Activated CD4-positive, alpha-beta T cell treated with anti-CD3 and anti-CD28 coated beads, Interleukin-2, amount 50 U/mL, for 4 hours (primary cell): ENCODE measurements around the gene GPX7.

Source experiments
- DNase-seq, 2 experiments: peaks; one replicate each; pipeline ENCODE4 v3.0.0-alpha.2; 2020

The GPX7 gene

DNA sequence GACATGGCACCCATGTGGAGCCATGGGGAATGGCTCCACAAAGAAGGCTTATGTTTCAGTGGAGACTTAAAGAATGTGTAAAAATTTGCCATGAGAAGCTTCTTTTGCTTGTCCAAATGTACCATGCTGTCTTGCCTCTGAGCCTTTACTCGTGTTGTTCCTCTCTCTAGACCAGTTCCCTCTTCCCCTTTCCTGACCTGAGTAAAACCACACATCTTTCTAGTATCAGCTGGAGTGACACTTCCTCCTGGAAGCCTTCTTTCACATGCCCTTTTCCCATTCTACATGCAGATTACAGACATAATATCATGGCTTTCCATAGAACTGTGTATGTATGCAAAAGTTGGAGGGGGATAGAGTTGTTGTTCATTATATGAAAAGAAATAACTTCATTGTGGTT lies 13.6 kb upstream of the GPX7 start:
- DNase-seq, result no peak

GRCh38 chr1:52590266-52590665 lies 11.9 kb upstream of the GPX7 start:
- DNase-seq, result no peak

GRCh38 chr1:52592637-52593323 lies 9.4 kb upstream of the GPX7 start:
- no peak for DNase-seq

DNA sequence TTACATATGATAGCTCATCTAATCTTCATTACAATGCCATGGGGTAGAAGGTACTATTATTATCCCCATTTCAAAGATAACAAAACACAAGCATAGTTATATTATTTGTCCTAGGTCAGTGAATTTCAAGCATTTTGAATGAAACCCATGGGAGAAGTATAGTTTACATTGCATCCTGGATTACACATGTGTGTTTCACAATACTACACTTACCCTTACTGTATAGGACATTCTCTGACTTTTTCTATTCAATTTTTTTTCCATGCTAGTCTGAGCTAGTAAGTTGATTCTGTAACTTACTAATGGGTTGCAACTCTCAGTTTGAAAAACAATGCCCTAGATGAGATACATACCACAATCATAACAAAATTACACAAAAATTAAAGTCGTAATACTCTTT lies 8.7 kb upstream of the GPX7 start:
- no peak for DNase-seq

DNA sequence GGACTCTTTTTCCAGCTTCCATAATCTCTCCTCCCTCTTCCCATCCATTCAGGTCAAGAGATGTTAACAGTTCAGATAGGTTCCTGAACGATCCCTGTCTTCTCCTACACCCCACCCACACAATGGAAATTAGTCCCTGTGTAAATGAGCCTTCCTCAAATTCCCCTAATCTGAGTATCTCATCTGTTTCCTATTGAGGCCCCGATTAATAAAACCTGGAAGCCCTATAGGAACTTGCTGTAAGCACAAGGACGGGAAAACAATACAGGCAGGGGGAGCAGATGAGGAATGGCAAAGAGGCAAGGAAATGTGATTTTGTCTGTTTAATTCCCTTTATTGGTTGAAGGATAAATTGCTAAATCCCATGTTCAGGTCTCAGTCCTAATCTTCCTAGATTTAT lies 7.1 kb upstream of the GPX7 start:
- no peak for DNase-seq

- no peak for DNase-seq
Measured at GRCh38 chr1:52597912-52598311, 4.3 kb upstream of the GPX7 start.

DNA sequence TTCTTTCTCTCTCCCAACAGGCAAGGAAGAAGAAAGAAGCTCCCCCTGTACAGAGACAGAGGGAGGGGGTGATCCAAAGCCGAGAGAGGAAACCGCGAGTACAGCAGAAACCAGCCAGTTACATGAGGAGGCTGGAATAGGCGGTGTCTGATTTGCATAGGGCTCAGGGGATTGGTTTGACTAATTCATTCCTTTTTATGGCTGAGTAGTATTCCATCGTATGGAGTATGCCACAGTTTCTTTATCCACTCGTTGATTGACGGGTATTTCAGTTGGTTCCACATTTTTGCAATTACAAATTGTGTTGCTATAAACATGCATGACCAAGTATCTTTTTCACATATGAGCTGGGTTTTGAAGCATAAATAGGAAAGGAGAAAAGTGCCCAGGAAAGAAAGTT lies 3.4 kb upstream of the GPX7 start:
- DNase-seq, result no peak

GRCh38 chr1:52599236-52599635 lies 2.9 kb upstream of the GPX7 start:
- DNase-seq, result no peak

- no peak for DNase-seq
Measured at GRCh38 chr1:52600533-52601179, 1.5 kb upstream of the GPX7 start.

- DNase-seq, result no peak
Measured at GRCh38 chr1:52601519-52601918, 652 bp upstream of the GPX7 start.

DNA sequence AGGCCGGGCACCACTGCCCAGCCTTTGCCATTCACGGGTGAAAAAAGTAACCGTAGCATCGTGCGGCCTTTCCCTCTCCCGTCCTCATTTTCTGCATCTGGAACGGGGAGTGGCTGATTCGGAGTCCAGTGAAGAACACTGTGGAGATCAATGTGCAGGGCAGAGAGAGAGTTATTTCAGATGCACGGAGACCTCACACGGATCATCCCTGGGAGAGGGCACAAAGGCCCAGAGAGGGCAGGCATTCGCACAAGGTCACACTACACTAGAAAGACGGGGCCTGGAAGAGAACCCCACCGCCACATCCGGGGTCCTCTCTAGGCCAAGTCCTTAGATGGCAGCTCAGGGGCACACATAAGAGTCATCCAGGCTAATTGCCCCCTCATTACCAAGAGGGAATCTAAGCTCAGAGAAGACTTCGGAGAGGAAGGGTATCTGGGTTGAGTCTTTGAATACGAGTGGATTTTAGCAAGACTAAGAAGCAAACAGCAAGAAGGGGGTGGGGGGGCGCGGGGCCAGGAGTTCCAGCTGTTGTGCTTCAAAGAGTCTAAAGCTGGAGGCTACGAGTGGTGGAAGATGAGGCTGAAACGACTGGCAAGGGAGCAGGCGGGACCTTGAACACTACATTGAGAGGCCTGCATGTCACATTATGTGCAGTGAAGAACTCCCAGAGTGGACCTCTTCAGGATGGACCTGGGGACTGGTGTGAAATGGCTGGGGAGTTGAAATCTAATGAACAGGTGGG lies 857 bp downstream of the GPX7 start:
- no peak for DNase-seq

GRCh38 chr1:52603630-52604029 lies 1.5 kb downstream of the GPX7 start:
- no peak for DNase-seq

DNA sequence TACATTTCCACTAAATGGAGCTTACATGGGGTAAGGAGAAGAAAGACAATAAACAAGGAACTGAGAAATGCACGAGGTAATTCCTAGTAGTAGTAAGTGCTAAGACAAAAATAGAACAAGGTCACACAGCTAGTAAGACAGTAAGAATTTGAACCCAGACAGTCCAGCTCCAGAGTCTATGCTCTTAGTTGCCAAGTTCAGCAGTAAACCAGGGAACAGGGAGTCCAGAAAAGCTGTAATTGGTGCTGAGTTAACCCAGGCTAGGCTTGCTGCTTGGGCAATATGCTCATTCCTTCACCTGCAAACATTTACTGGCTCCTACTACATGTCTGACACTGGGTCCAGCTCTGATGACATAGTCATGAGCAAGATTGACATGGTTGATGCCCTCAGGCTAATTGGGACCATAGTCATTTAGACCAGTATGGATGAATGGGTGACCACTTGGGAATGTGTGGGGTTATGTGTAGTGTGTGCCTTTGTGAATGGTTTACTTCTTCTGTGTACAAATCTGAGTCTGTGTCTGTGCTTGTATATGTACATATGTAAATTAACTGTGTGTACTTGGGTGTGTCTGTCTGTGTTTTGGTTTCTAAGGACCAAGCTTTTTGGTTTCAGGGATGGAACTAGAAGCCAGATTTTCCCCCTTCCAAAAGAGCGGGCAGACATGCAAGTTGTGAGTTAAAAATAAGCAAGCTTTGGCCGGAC lies 2.0 kb downstream of the GPX7 start:
- no peak for DNase-seq

DNA sequence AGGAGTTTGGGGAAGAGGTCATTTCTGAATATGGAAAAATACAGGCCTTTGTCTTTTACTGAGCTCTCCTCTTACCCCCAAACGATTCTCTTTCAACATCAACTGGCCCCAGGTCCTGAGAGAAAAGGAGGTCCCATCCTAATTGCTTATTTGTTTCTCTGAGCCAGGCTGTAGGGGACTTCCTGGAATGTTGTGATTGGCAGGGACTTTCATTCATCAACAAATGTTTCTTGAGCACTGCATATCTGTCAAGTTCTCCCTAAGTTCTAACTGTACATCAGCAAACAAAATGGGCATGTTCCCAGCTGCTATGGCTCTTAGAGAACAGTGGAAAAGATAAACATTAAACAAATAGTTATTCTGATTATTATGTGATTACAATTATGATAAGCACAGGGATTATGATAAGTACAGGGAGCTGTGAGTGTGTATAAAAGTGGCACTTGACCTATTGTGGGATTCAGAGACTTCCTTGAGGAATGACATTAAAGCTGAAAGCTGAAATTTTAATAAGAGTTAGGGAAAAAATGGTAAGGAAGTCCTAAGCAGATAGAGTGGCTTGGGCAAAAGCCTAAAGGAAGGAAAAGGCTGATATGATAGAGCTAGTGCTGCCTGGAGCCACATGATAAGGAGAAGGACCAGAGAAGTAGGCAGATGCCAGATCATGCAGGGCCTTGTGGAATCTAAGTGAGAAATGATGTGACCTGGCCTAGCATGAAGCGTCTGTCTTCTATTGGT lies 11.6 kb downstream of the GPX7 start:
- DNase-seq, result no peak

DNA sequence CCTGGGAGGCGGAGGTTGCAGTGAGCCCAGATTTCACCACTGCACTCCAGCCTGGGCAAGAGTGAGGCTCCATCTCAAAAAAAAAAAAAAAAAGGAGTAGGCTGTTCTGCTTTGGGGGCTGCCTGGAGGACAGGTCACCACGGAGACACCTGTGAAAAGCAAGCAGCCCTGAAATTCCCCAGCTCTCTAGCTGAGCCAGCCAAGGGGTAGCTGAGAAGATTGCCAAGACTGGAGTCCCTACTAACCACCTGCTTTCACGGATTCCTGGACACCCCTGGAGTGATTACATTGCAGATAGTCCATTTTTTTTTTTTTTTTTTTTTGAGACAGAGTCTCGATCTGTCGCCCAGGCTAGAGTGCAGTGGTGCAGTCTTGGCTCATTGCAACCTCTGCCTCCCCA lies 12.5 kb downstream of the GPX7 start:
- no peak for DNase-seq

DNA sequence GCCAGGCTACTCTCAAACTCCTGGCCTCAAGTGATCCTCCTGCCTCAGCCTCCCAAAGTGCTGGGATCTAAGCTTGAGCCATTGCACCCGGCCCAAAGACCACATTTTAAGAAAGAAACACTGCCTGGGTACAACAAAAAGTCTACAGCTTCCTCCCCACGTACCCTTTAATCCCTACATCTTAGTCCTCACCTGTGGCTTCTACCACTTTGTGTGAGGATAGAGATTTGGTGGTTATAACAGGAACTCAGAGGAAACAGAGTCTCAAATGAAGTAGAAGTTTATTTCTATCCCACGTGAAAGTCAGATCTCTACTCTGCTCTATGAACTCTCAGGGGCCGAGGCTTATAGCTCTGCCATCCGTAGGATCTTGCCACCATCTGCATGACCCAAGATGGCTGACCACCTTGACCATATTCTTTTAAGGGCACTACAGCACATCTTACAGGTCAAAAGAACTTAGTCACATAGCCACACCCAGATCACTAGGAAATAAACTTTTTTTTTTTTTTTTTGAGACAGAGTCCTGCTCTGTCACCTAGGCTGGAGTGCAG lies 13.4 kb downstream of the GPX7 start:
- no peak for DNase-seq

GRCh38 chr1:52621950-52622349 lies 19.8 kb downstream of the GPX7 start:
- DNase-seq, result no peak

DNA sequence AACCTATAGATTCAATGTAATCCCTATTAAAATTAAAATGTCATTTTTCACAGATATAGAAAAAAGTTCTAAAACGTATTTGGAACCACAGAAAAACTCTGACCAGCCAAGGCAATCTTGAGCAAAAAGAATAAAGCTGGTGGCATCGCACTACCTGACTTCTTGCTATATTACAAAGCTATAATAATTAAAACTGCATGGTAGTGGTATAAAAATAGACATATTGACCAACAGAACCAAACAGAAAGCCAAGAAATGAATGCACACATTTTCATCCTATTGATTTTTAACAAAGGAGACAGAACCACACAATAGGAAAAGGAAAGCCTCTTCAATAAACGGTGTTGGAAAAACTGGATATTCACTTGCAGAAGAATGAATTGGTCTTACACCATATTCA lies 21.6 kb downstream of the GPX7 start:
- DNase-seq, result no peak

DNA sequence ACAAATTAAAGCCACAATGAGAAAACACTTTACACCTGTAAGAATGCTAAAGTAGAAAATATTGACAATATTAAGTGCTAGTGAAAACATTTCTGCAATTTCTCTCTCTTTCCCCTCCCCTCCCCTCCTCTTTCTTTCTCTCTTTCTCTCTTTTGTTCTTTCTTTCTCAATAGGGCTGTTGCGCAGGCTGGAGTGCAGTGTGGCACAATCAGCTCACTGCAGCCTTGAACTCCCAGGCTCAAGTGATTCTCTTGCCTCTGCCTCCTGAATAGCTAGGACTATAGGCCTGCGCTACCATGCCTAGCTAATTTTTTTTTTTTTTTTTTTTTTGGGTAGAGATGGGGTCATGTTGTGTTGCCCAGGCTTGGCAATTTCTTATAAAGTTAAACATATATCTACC lies 24.9 kb downstream of the GPX7 start:
- no peak for DNase-seq

DNA sequence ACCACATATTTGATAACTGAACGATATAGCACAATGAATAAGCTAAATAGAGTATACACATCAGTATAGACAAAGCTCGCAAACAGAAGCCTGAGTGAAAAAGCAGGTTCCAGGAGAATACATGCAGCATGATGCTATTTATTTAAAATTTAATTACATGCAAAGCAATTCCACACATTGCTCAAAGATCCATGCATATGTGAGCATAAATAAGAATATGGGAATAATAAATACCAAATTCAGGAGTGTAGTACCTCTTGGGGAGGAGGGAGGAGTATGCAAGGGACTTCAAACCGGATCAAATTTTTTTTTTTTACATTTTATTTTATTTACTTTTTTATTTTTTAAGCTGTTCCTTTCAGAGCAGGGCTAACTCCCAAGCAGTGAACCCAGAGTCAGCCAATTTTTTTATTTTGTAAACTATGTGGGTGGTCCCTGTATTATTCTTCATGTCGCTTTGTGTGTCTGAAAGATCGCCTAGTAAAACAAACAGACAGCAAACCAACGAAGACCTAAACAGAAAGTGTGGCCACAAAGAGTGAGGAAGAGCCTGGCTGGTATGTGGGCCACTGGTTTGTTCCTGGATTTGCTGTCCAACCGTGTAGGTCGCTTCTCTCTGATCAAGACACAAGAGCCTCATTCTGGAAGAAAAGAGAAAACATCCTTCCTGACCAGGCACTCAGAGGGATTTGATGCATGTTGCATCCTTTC lies 26.6 kb downstream of the GPX7 start:
- no peak for DNase-seq

GRCh38 chr1:52629325-52629643 lies 27.1 kb downstream of the GPX7 start:
- no peak for DNase-seq

DNA sequence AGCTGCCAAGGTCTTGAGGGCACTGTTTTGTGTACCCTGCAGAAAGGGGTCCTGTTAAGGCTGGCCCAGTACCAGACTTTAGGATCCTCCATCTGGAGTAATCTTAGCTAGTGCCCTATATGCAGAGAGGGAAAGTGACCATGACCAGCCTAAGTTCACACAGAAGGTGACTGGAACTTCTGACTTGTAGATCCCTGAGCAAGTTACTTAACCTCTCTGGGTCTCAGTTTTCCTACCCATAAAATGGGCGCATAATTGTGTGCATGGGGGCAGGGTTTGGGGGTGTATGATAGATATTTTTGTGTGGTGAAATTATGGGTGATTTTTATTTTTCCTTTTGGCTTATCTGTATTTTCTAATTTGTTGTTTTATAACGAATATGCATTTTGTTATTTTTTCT lies 27.5 kb downstream of the GPX7 start:
- DNase-seq, result no peak
